ENCODE data around the gene FGF18. TPM values are rescaled to one million over a fixed set of nuclear protein-coding genes. Genes with fewer than 3 reads are reported as not detected.

FGF18 gene
- total RNA-seq, 1 donor from 2014 or later: 0.13 TPM

GRCh38 chr5:171429543-171429910, 10.1 kb downstream of the FGF18 start:
- H3K36me3 Mint-ChIP-seq (ENCODE audit: low read depth, unreplicated experiment): peaks cover 4% of the 10 kb centered on the region
- TF ChIP-seq, protein P1, sequence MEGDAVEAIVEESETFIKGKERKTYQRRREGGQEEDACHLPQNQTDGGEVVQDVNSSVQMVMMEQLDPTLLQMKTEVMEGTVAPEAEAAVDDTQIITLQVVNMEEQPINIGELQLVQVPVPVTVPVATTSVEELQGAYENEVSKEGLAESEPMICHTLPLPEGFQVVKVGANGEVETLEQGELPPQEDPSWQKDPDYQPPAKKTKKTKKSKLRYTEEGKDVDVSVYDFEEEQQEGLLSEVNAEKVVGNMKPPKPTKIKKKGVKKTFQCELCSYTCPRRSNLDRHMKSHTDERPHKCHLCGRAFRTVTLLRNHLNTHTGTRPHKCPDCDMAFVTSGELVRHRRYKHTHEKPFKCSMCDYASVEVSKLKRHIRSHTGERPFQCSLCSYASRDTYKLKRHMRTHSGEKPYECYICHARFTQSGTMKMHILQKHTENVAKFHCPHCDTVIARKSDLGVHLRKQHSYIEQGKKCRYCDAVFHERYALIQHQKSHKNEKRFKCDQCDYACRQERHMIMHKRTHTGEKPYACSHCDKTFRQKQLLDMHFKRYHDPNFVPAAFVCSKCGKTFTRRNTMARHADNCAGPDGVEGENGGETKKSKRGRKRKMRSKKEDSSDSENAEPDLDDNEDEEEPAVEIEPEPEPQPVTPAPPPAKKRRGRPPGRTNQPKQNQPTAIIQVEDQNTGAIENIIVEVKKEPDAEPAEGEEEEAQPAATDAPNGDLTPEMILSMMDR (IDR thresholded peaks at IDR 0.05; ENCODE audit: unreplicated experiment): no peak
- peaks cover 7% of the 10 kb centered on the region for H3K27me3 Mint-ChIP-seq (ENCODE audit: unreplicated experiment)
- no peak overlapping the region for H3K27ac Mint-ChIP-seq (ENCODE audit: unreplicated experiment)
- H3K9me3 Mint-ChIP-seq (ENCODE audit: unreplicated experiment): no peaks in the 10 kb centered on the region
- DNase-seq (ENCODE audit: low spot score): no peak
- H3K4me3 Mint-ChIP-seq (ENCODE audit: unreplicated experiment): no peak overlapping the region
- peaks cover 6% of the 10 kb centered on the region for H3K4me1 Mint-ChIP-seq (ENCODE audit: unreplicated experiment)

- Mint-ChIP-seq H3K36me3 (ENCODE audit: low read depth, unreplicated experiment) (peaks cover 4% of the 10 kb centered on the region), H3K27me3 (ENCODE audit: unreplicated experiment) (peaks cover 10% of the 10 kb centered on the region), H3K27ac (ENCODE audit: unreplicated experiment) (no peak overlapping the region), H3K9me3 (ENCODE audit: unreplicated experiment) (no peaks in the 10 kb centered on the region), H3K4me1 (ENCODE audit: unreplicated experiment) (peaks cover 6% of the 10 kb centered on the region), H3K4me3 (ENCODE audit: unreplicated experiment) (no peak overlapping the region)
- DNase-seq (ENCODE audit: low spot score): no peak
- TF ChIP-seq, protein P1 (IDR thresholded peaks at IDR 0.05; ENCODE audit: unreplicated experiment): no peak
Observed at GRCh38 chr5:171431251-171431777, 11.9 kb downstream of the FGF18 start.

GRCh38 chr5:171432076-171432475, 12.6 kb downstream of the FGF18 start:
- peaks cover 6% of the 10 kb centered on the region for H3K4me1 Mint-ChIP-seq (ENCODE audit: unreplicated experiment)
- no peaks in the 10 kb centered on the region for H3K9me3 Mint-ChIP-seq (ENCODE audit: unreplicated experiment)
- H3K27me3 Mint-ChIP-seq (ENCODE audit: unreplicated experiment): peaks cover 10% of the 10 kb centered on the region
- TF ChIP-seq, protein P1 (IDR thresholded peaks at IDR 0.05; ENCODE audit: unreplicated experiment): no peak
- no peak overlapping the region for H3K27ac Mint-ChIP-seq (ENCODE audit: unreplicated experiment)
- H3K4me3 Mint-ChIP-seq (ENCODE audit: unreplicated experiment): no peak overlapping the region
- peaks cover 4% of the 10 kb centered on the region for H3K36me3 Mint-ChIP-seq (ENCODE audit: low read depth, unreplicated experiment)
- DNase-seq (ENCODE audit: low spot score): no peak

GRCh38 chr5:171432583-171433351, 13.3 kb downstream of the FGF18 start:
- H3K27ac Mint-ChIP-seq (ENCODE audit: unreplicated experiment): no peak overlapping the region
- TF ChIP-seq, protein P1 (IDR thresholded peaks at IDR 0.05; ENCODE audit: unreplicated experiment): no peak

GRCh38 chr5:171433352-171433698, 13.9 kb downstream of the FGF18 start:
- Mint-ChIP-seq H3K4me1 (ENCODE audit: unreplicated experiment) (peaks cover 6% of the 10 kb centered on the region), H3K27me3 (ENCODE audit: unreplicated experiment) (peaks cover 10% of the 10 kb centered on the region), H3K9me3 (ENCODE audit: unreplicated experiment) (no peaks in the 10 kb centered on the region), H3K27ac (ENCODE audit: unreplicated experiment) (no peak overlapping the region), H3K36me3 (ENCODE audit: low read depth, unreplicated experiment) (peaks cover 4% of the 10 kb centered on the region), H3K4me3 (ENCODE audit: unreplicated experiment) (no peak overlapping the region)
- DNase-seq (ENCODE audit: low spot score): no peak
- TF ChIP-seq, protein P1 (IDR thresholded peaks at IDR 0.05; ENCODE audit: unreplicated experiment): no peak

More at GRCh38 chr5:171432583-171433351, 13.3 kb downstream of the FGF18 start:
- Mint-ChIP-seq H3K36me3 (ENCODE audit: low read depth, unreplicated experiment) (peaks cover 4% of the 10 kb centered on the region), H3K27me3 (ENCODE audit: unreplicated experiment) (peaks cover 10% of the 10 kb centered on the region), H3K4me1 (ENCODE audit: unreplicated experiment) (peaks cover 6% of the 10 kb centered on the region), H3K4me3 (ENCODE audit: unreplicated experiment) (no peak overlapping the region), H3K9me3 (ENCODE audit: unreplicated experiment) (no peaks in the 10 kb centered on the region)
- no peak for DNase-seq (ENCODE audit: low spot score)

Measured in endothelial cell (in vitro differentiated cells).